GM10847 (cell line): ENCODE data around the gene S100A14.

Experiments
- POLR2A ChIP-seq: IDR thresholded peaks from 2 replicates; pipeline ENCODE4 v1.6.1; 2011; ENCODE audit not compliant: insufficient read length; ENCODE audit errors: extremely low read depth

S100A14 gene

DNA sequence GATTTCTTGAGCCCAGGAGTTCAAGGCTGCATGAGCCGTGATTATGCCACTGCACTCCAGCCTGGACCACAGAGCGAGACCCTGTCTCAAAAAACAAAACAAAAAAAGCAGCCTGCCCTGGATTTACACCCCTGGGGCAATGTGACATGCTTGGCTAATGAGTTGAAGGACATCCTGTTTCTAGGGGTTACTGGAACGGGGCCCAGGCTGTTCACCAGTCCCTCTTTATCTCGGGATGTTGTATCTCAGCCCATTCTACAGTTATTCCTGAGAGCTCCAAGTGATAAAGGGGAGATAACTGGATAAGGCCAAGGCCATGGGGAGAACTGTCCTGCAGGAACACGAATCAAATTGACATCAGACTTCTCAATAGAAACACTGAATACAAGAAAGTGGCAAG, 28.8 kb downstream of the S100A14 start:
- TF ChIP-seq POLR2A = no peak

DNA sequence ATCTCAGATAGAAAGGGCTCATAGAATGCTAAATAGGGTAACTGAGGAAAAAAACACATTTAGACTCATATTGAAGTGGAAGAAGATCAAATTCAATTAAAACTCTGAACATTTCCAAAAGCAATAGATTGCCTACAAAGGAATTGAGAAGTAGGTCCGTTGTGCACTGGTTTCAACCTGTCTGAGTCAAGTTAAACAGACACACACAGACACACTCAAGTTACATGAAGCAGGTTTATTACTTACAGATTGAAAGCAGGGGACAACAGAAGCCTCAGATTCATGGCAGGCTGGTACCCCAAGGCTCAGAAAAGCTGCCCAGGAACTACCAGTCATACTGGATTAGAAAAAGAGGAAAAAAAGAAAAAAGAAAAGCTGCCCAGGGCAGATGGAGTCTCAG, 29.8 kb downstream of the S100A14 start:
- TF ChIP-seq POLR2A = no peak

DNA sequence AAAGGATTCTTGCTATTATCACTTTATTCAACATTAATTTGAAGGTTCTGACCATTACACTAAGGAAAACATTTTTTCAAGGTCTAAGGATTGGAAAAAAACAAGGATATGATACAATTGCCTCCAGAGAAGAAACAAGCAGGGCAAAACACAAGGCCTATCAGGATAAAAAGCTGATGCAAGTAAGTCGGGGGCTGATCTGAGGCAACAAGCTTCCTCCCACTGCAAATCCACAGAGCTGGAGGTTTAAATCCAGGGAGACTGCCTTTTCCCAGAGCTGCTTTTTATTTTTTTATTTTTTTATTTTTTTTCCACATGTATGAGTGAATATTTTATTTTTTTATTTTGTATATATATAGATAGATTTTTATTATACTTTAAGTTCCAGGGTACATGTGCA, 31.1 kb downstream of the S100A14 start:
- no peak for TF ChIP-seq POLR2A

DNA sequence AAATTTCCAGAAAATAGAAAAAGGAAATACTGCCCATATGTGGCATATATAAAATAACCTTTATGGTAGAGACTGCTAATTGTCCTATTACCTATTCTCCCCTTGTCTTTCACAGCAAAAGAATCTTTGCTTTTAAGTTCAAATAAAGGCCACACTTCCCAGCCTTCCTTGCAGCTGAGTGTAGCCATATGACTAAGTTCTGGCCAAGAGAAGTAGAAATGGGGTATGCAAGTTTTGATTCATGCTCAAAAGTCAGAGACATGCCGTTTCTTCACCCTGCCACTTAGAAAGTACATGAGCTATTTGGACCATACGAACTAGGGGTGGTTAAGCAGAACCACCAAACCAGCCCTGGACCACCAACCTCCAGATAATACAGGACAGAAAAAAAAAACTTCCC, 32.1 kb downstream of the S100A14 start:
- no peak for TF ChIP-seq POLR2A

DNA sequence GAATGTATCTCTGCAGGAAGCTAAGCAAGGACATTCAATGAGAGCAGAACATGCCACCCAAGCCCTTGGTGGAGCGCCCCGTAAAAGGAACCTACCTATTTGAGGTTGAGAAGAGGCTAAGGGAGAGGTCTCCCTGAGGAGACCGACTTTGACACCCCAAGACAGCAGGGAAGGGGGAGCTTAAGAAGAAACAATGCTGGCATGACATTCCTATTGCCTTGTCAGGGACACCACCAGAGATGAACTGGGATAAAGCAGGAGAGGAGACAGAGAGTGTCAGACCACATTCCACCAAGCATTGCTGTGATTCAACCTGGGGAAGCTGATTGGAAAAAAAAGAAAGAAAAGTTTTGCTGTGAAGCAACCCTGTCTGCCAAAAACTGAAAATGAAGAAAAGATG, 37.2 kb downstream of the S100A14 start:
- no peak for TF ChIP-seq POLR2A

DNA sequence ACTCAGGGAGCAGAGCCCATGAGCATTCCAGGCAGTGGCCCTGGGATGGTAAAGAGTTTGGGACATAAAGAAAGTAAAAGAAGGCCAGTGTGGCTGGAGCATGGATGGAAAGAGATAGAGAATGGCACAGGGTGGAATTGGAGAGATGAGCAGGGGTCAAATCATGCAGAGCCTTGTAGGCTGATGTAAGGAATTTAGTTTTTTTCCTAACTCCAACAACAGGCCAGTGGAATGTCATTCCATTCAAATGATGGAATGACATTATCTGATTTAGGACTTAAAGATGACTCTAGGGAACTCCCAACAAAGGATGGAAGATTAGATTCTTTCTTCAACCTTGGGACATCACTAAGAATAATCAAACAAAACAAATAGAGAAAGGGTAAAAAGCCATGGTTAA, 37.6 kb downstream of the S100A14 start:
- TF ChIP-seq POLR2A = no peak

DNA sequence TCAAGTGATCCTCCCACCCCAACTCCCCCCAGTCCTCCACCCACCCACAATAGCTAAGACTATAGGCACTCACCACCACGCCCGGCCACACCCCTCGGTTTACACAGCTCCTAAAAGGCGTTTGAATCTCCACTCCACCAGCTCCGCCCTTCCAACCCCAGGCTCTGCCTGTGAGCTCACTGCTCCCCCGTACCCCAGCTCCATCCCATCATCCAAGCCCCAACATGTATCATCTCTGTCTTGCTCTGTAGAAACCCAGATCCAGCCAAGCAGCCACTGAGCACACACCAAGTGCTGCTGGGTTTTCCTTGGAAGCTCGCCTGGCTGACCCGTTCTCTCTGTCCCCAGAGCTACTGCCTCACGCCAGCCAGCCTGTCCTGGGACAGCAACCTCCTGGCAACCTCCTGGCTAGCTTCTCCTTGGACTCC, 38.5 kb downstream of the S100A14 start:
- TF ChIP-seq POLR2A = no peak

DNA sequence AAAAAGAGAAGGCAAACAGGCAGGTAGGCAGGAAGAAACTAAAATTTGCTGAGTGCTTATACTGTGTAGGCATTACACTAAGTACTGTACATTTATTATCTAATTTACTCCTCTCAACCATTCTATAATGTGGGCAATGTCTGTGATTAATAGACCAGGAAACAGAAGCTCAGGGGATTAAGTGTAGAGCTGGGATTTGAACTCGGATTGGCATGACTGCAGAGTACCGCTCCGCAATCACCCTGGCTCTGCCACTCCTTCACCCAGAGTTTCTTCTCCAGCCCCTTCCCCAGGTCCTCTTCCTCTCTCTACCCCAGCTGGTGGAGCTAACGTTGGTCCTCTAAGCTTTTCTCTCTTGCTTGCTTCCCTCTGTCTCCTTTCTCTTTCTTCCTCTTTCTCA, 39.0 kb downstream of the S100A14 start:
- no peak for TF ChIP-seq POLR2A

DNA sequence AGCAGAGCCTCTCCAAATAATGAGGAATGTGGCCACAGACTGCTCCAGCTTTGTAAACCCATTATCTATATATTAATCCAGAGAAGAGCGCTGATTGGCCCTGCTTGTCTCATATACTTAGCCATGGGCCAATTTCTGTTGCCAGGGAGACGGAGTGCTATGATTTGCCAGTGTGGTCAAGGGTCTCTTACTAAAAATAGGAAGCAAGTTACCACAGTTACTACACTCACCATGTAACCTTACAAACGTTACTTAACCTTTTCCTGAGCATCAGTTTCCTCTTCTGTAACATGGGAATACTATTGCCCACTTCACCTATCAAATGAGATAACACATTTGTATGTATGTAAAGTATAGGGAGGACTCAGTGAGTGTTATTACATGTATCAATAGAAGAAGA, 42.8 kb downstream of the S100A14 start:
- TF ChIP-seq POLR2A = no peak

DNA sequence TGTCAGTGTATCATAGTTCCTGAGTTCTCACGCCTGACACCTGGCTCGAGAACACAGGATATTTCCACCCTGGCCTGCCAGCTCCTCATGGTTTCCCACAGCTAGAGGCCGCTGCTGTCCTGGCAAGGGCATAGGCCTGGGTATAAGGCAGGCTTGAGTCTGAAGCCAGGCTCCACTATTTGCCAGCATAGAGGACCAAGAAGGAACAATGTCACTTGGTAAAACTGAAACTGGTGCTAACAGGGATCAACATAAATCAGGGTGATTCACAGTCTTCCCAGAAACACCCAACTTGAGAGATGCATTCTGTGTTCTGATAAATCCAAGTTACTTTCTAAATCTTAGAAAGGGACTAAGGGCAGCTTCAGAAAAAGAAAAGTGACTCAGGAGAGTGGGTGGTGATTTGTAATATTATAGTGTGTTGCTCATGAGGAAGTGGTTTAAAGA, 43.5 kb downstream of the S100A14 start:
- TF ChIP-seq POLR2A = no peak

DNA sequence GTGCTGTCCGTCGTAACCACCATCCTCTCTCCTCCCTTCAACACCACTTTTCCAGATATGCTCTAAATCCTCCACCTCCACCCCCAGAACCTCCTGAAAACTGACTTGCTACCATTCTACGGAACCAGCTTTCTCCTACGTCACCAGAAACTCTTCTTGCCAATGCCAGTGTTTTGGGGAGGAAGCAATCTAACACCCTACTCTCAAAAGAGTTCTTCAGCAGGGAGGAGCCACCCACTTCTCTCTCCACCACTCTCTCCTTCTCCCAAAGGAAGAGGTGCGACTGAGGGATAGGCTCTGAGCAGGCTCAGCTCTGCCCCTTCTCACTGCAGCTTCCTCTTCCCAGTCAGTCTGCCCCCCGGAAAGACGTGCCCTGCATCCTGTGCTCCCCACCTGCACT, 44.4 kb downstream of the S100A14 start:
- TF ChIP-seq POLR2A = no peak

DNA sequence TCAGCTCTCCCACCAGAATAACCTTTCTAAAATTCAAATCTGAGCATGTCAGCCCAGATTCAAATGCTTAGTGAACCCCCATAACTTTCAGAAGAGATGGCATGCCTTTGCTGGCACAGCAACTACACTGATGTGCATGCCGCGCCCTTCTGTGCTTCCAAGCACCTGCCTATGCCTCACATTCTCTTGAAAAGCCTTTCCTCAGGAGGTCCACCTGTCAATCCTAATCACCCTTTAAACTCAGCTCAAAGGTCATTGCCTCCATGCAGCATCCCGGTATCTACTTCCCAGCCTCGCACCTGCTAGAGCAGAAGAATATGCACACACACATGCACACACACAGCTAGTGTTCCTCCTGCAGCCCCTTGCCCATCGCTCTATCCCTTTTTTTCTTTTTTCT, 45.3 kb downstream of the S100A14 start:
- TF ChIP-seq POLR2A = no peak

DNA sequence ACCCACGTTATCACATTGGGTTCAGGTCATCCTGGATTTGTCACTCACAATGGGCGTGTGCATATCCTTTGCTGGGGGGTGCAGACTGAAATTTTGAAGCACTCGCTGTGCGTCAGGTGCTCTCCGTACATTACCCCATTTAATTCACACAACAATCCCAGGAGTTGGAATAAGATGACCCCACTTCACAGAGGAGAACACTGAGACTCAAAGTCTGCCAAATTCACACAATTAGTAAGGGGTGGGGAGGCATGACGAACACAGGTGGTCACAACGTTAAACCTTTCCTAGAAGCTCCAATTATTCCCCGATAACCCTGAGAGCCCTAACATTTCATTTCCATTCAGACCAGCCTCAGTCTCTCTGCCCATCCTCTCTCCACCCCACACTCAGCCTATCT, 46.7 kb downstream of the S100A14 start:
- no peak for TF ChIP-seq POLR2A

DNA sequence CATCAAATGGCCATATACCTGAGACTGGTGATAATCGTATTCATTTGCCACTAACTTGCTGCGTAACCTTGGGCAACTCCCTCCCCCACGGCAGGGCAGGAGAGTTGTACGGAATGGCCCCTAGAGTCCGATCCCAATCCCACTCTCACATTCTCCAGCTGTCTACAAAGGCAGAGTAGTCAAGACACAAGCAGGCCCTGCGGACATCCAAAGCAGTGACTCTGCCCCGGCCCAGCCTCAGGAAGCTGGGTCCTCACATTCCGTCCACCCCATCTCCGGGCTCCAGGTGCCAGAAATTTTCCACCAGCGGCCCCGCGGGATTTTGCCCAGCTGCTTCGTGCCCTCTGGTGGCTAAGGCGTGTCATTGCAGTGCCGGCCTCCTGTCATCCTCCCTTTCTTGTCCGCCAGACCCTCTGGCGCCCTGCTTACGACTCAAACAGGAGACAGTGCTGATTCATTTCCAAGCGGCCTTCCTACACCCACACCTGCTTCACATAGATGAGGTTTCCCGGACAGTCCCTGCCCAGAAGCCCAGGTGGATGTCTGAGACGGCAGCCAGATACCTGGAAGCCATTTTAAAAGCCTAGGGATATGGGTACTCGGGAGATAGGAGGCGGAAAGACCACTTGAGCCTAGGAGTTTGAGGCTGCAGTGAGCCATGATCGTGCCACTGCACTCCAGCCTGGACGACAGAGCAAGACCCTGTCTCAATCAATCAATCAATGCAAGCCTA, 47.6 kb downstream of the S100A14 start:
- TF ChIP-seq POLR2A = no peak

DNA sequence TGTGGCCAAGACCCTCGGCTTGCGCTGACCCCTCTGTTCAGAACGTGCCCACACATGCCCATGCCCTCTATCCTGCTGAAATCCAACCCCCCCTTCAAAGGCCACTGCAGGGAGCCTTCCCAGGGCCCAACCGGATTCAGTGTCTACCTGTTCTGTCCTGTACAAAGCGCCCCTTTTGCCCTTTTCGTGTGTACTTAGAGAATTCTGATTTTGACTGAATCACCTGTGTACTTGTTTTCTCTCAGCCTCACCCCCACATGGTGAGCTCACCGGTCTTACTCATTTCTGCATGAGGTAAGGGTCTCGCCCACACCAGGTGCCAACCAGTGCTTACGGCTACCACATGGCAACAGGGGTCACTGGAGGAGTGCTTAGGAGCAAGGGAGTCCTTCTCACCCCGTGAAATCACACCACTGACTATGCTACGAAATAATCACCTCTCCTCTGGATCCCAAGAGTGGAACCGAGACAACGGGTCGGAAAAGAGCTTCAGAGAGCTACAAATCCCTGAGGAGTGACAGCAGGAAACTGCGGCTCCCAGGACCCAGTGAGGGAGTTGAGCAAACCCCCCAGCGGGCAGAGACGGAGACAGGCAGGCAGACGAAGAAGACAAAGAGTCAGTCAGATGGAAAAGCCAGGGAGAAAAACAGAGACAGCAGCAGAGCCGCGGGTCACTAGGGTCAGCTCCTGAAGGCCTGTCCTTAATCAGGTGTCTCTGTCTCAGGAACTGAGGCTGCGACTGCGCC, 48.3 kb downstream of the S100A14 start:
- TF ChIP-seq POLR2A = no peak
